WTC11 (cell line): ENCODE measurements around the gene CRACR2A. TPM values are rescaled to one million over a fixed set of nuclear protein-coding genes. Genes with fewer than 3 reads are reported as not detected.

Experiments used
- ATAC-seq: fragments of 200-7000 bp; cut with Tn5 transposase; 2 replicates; pipeline ENCODE4 v1.10.0; 2021; ENCODE audit warnings: mild to moderate bottlenecking, moderate library complexity
- CTCF ChIA-PET: fragments of 300-600 bp; sonication (Branson Sonifier 250); formaldehyde crosslinking; loops from one replicate; lab custom pipeline; 2021; ENCODE audit warnings: antibody characterized with exemption; lab: Charles Lee
- POLR2A ChIA-PET: fragments of 350-600 bp; sonication (Branson Sonifier 250); formaldehyde crosslinking; loops from one replicate; lab custom pipeline; 2021; ENCODE audit warnings: antibody characterized with exemption; lab: Charles Lee
- DNase-seq: peaks from one replicate; pipeline ENCODE4 v3.0.0; 2021; ENCODE audit warnings: low spot score
- H3K27ac Mint-ChIP-seq: 2 replicates; pipeline ENCODE4 v1.8.0; 2021; ENCODE audit warnings: mixed read lengths
- H3K27me3 Mint-ChIP-seq: 2 replicates; pipeline ENCODE4 v1.8.0; 2021; ENCODE audit warnings: low read depth, mild to moderate bottlenecking, moderate library complexity, mixed read lengths
- H3K36me3 Mint-ChIP-seq: 2 replicates; pipeline ENCODE4 v1.8.0; 2021; ENCODE audit warnings: mixed read lengths
- H3K4me1 Mint-ChIP-seq: 2 replicates; pipeline ENCODE4 v1.8.0; 2022; ENCODE audit warnings: mixed read lengths
- H3K4me3 Mint-ChIP-seq: 2 replicates; pipeline ENCODE4 v1.8.0; 2021; ENCODE audit warnings: mild to moderate bottlenecking, moderate library complexity, mixed read lengths
- H3K9me3 Mint-ChIP-seq: 2 replicates; pipeline ENCODE4 v1.8.0; 2021; ENCODE audit warnings: mixed read lengths
- AFF4 ChIP-seq: sonication (generic); formaldehyde crosslinking; IDR thresholded peaks from 2 replicates; pipeline ENCODE4 v1.8.1; 2023; ENCODE audit warnings: mild to moderate bottlenecking, missing genetic modification reagents, borderline replicate concordance
- CDX4 ChIP-seq: fragments of 250-450 bp; sonication (Bioruptor Pico); IDR thresholded peaks from 2 replicates; pipeline ENCODE4 v1.9.0; 2021; ENCODE audit warnings: moderate library complexity, mild to moderate bottlenecking, inconsistent platforms, borderline replicate concordance
- EMX1 ChIP-seq: fragments of 250-450 bp; sonication (Bioruptor Pico); IDR thresholded peaks from 2 replicates; pipeline ENCODE4 v1.8.0; 2021; ENCODE audit warnings: mild to moderate bottlenecking
- ETV6 ChIP-seq: sonication (generic); formaldehyde crosslinking; IDR thresholded peaks from 2 replicates; pipeline ENCODE4 v1.8.1; 2022; ENCODE audit warnings: mild to moderate bottlenecking, missing genetic modification reagents
- FOXJ3 ChIP-seq: sonication (generic); formaldehyde crosslinking; IDR thresholded peaks from 2 replicates; pipeline ENCODE4 v1.9.0; 2021; ENCODE audit warnings: missing genetic modification reagents, mild to moderate bottlenecking, borderline replicate concordance
- HMGA2 ChIP-seq: fragments of 250-450 bp; sonication (Bioruptor Pico); IDR thresholded peaks from 2 replicates; pipeline ENCODE4 v1.4.0; 2021; ENCODE audit warnings: mild to moderate bottlenecking, moderate library complexity
- KAT7 ChIP-seq: sonication (generic); formaldehyde crosslinking; IDR thresholded peaks from 2 replicates; pipeline ENCODE4 v1.8.1; 2023; ENCODE audit warnings: missing genetic modification reagents, mild to moderate bottlenecking, borderline replicate concordance
- MAX ChIP-seq: sonication (generic); formaldehyde crosslinking; IDR thresholded peaks from 2 replicates; pipeline ENCODE4 v1.8.0; 2022; ENCODE audit warnings: mild to moderate bottlenecking, missing genetic modification reagents
- MLX ChIP-seq: sonication (generic); formaldehyde crosslinking; IDR thresholded peaks from 2 replicates; pipeline ENCODE4 v1.8.1; 2023; ENCODE audit warnings: mild to moderate bottlenecking, missing genetic modification reagents, moderate library complexity
- NR2C2 ChIP-seq: sonication (generic); formaldehyde crosslinking; IDR thresholded peaks from 2 replicates; pipeline ENCODE4 v1.8.0; 2022; ENCODE audit warnings: mild to moderate bottlenecking, missing genetic modification reagents
- NR3C1 ChIP-seq: sonication (generic); formaldehyde crosslinking; conservative IDR thresholded peaks from 2 replicates; pipeline ENCODE4 v1.8.1; 2023; ENCODE audit warnings: low read depth, mild to moderate bottlenecking, missing genetic modification reagents
- SMAD3 ChIP-seq: sonication (generic); formaldehyde crosslinking; IDR thresholded peaks from 2 replicates; pipeline ENCODE4 v1.8.0; 2022; ENCODE audit warnings: missing genetic modification reagents, mild to moderate bottlenecking, borderline replicate concordance
- SMAD4 ChIP-seq: sonication (generic); formaldehyde crosslinking; IDR thresholded peaks from 2 replicates; pipeline ENCODE4 v1.8.0; 2022; ENCODE audit warnings: mild to moderate bottlenecking, missing genetic modification reagents
- USF1 ChIP-seq: sonication (generic); formaldehyde crosslinking; IDR thresholded peaks from 2 replicates; pipeline ENCODE4 v1.8.0; 2022; ENCODE audit warnings: mild to moderate bottlenecking, missing genetic modification reagents
- USF2 ChIP-seq: sonication (generic); formaldehyde crosslinking; IDR thresholded peaks from 2 replicates; pipeline ENCODE4 v1.8.1; 2023; ENCODE audit warnings: mild to moderate bottlenecking, missing genetic modification reagents, moderate library complexity
- ZNF121 ChIP-seq: sonication (generic); formaldehyde crosslinking; IDR thresholded peaks from 2 replicates; pipeline ENCODE4 v1.8.0; 2023; ENCODE audit warnings: missing genetic modification reagents
- ZNF317 ChIP-seq: sonication (generic); formaldehyde crosslinking; IDR thresholded peaks from 2 replicates; pipeline ENCODE4 v1.8.1; 2023; ENCODE audit warnings: low read depth, mild to moderate bottlenecking, moderate library complexity, missing genetic modification reagents, borderline replicate concordance
- ZNF396 ChIP-seq: fragments of 250-450 bp; sonication (Bioruptor Pico); IDR thresholded peaks from 2 replicates; pipeline ENCODE4 v1.8.0; 2021; ENCODE audit warnings: mild to moderate bottlenecking, moderate library complexity, borderline replicate concordance
- total RNA-seq: library from RNA; stranded (reverse); gene quantifications from 3 replicates; pipeline ENCODE4 v1.2.3, GENCODE V29; 2021

The CRACR2A gene
- total RNA-seq, 1 experiment from 2014 or later = 2.6 TPM

- Mint-ChIP-seq H3K9me3 (no peaks in the 10 kb centered on the region), H3K36me3 (no peaks in the 10 kb centered on the region), H3K4me1 (peaks cover 70% of the 10 kb centered on the region), H3K27me3 (peaks cover 7% of the 10 kb centered on the region), H3K27ac (no peak overlapping the region)
- no peak for ATAC-seq
- TF ChIP-seq CDX4 (CRISPR knock-in tag) = no peak
- TF ChIP-seq MAX (CRISPR knock-in tag) = no peak
- TF ChIP-seq, all 79 proteins: peak for 0
- no peak for DNase-seq
- CTCF ChIA-PET = no interaction called here
- no peak overlapping the region for H3K4me3 Mint-ChIP-seq
- POLR2A ChIA-PET = no interaction called here
Measured at GRCh38 chr12:3600951-3601350, 152.0 kb downstream of the CRACR2A start.

GRCh38 chr12:3600039-3600720, 152.7 kb downstream of the CRACR2A start:
- ChIA-PET POLR2A (no interaction called here), CTCF (interaction anchor here (0.8 to 1.6 kb wide), 7 partner anchors 58 to 300 kb away, joined by 3 to 4 read pairs (median 3); partner anchors contain the start of gene CRACR2A)
- Mint-ChIP-seq H3K36me3 (no peaks in the 10 kb centered on the region), H3K4me3 (no peak overlapping the region), H3K9me3 (no peaks in the 10 kb centered on the region), H3K4me1 (peaks cover 62% of the 10 kb centered on the region), H3K27ac (peak overlapping the region; percentile 70), H3K27me3 (peaks cover 3% of the 10 kb centered on the region)
- DNase-seq (no peak), ATAC-seq (peak; percentile 38)
- TF ChIP-seq MAX (CRISPR knock-in tag) (0 out of 2 replicates have a peak, but pooled peaks have one; percentile 22), HMGA2 (CRISPR knock-in tag) (no peak), USF2 (peak; percentile 49)

GRCh38 chr12:3598896-3599860, 153.7 kb downstream of the CRACR2A start:
- no peak overlapping the region for H3K27ac Mint-ChIP-seq
- ATAC-seq = no peak

GRCh38 chr12:3597526-3598210, 155.2 kb downstream of the CRACR2A start:
- H3K9me3 Mint-ChIP-seq = no peaks in the 10 kb centered on the region
- ChIA-PET CTCF (interaction anchor here (1.2 to 1.3 kb wide), 2 partner anchors 31 to 297 kb away, joined by 3 to 4 read pairs; no protein-coding TSS in a partner anchor), POLR2A (no interaction called here)
- peaks cover 37% of the 10 kb centered on the region for H3K4me1 Mint-ChIP-seq
- H3K27ac Mint-ChIP-seq = no peak overlapping the region
- no peak overlapping the region for H3K4me3 Mint-ChIP-seq
- no peaks in the 10 kb centered on the region for H3K36me3 Mint-ChIP-seq
- DNase-seq (no peak), ATAC-seq (no peak)
- no peaks in the 10 kb centered on the region; the same call in 1 of the 2 replicates for H3K27me3 Mint-ChIP-seq
- TF ChIP-seq ZNF121 = no peak
- no peak for TF ChIP-seq SMAD4
- TF ChIP-seq NR2C2 = no peak
- no peak for TF ChIP-seq ETV6
- no peak for TF ChIP-seq MLX
- no peak for TF ChIP-seq KAT7 (CRISPR knock-in tag)
- no peak for TF ChIP-seq USF1
- no peak for TF ChIP-seq FOXJ3 (CRISPR knock-in tag)
- no peak for TF ChIP-seq NR3C1 (CRISPR knock-in tag)
- no peak for TF ChIP-seq SMAD3 (CRISPR knock-in tag)
- no peak for TF ChIP-seq AFF4 (CRISPR knock-in tag)
- no peak for TF ChIP-seq EMX1 (CRISPR knock-in tag)

More at GRCh38 chr12:3598896-3599860, 153.7 kb downstream of the CRACR2A start:
- TF ChIP-seq ZNF317 (CRISPR knock-in tag) (no peak), ZNF396 (CRISPR knock-in tag) (no peak)
- CTCF ChIA-PET = interaction anchor here (0.8 to 1.6 kb wide), 9 partner anchors 59 to 324 kb away, joined by 3 to 4 read pairs (median 3); partner anchors contain the start of gene CRACR2A
- H3K9me3 Mint-ChIP-seq = no peaks in the 10 kb centered on the region
- DNase-seq = no peak
- H3K4me1 Mint-ChIP-seq = peaks cover 52% of the 10 kb centered on the region
- no peak overlapping the region for H3K4me3 Mint-ChIP-seq
- no peaks in the 10 kb centered on the region for H3K36me3 Mint-ChIP-seq
- POLR2A ChIA-PET = no interaction called here
- peaks cover 3% of the 10 kb centered on the region; the same call in 1 of the 2 replicates for H3K27me3 Mint-ChIP-seq
